HCT116 (cell line): Measurements from ENCODE around the gene TCF7. TPM values are rescaled to one million over a fixed set of nuclear protein-coding genes. Genes with fewer than 3 reads are reported as not detected.

ENCODE experiments used
- ATAC-seq: fragments of 200-7000 bp; cut with Tn5 transposase; 2 replicates; pipeline ENCODE4 v1.9.1; 2020; ENCODE audit warnings: mild to moderate bottlenecking, moderate library complexity
- BruUV-seq: library from RNA; stranded (reverse); fragments of 400-500 nt; replicated peaks from 2 replicates; lab custom pipeline; 2021; lab: Mats Ljungman, UMichigan
- CTCF ChIA-PET: fragments of 300-600 bp; sonication (Branson Sonifier 250); formaldehyde crosslinking; loops from one replicate; lab custom pipeline; 2021; ENCODE audit warnings: antibody characterized with exemption; lab: Charles Lee
- POLR2A ChIA-PET: fragments of 300-600, 350-600 bp; sonication (Branson Sonifier 250); formaldehyde crosslinking; loops from one replicate; lab custom pipeline; 2021; ENCODE audit warnings: antibody characterized with exemption; lab: Charles Lee
- RAD21 ChIA-PET, 2 experiments: fragments of 300-600 bp; sonication (Branson Sonifier 250); formaldehyde crosslinking; loops; one replicate each; lab custom pipeline; 2023; ENCODE audit warnings: low total read pairs in 2 of 2; ENCODE audit not compliant: uncharacterized antibody in 2 of 2, unreplicated experiment in 2 of 2, low non-redundant PET in 1 of 2; lab: Charles Lee
- DNase-seq: peaks from one replicate; pipeline ENCODE4 v3.0.0-alpha.2; 2010; ENCODE audit warnings: low read depth, low spot score
- H2AFZ ChIP-seq: fragments of 200-600 bp; shearing (Covaris generic), sonication (generic); 2 replicates; pipeline ENCODE4 v1.6.1; 2017; ENCODE audit warnings: low read depth, mixed run types, mixed read lengths, antibody characterized with exemption, low read length; ENCODE audit not compliant: poor library complexity, severe bottlenecking
- H3K27ac ChIP-seq: 2 replicates; pipeline ENCODE4 v1.5.1; 2012; ENCODE audit warnings: low read depth, low read length
- H3K27me3 ChIP-seq: fragments of 200-600 bp; sonication (generic); 2 replicates; pipeline ENCODE4 v1.6.1; 2016; ENCODE audit warnings: mixed run types, low read length, mixed read lengths; ENCODE audit not compliant: insufficient read depth
- H3K36me3 ChIP-seq, 2 experiments: fragments of 200-500 bp in 1 of 2; fragments of 200-600 bp in 1 of 2; sonication (Bioruptor generic) in 1 of 2; sonication (generic) in 1 of 2; 2 replicates each; pipeline versions ENCODE4 v1.5.1 to v1.6.1; 2014 to 2016; ENCODE audit warnings: low read length in 2 of 2, inconsistent platforms in 1 of 2, mixed read lengths in 1 of 2, mixed run types in 1 of 2; ENCODE audit not compliant: insufficient read depth in 2 of 2, control insufficient read depth in 1 of 2
- H3K4me1 ChIP-seq, 2 experiments: fragments of 200-600 bp in 1 of 2; sonication (generic) in 1 of 2; 2 replicates each; pipeline versions ENCODE4 v1.5.1 to v1.6.1; 2012 to 2017; ENCODE audit warnings: low read length in 2 of 2, inconsistent platforms in 1 of 2, mild to moderate bottlenecking in 1 of 2, mixed read lengths in 1 of 2, mixed run types in 1 of 2, moderate library complexity in 1 of 2; ENCODE audit not compliant: insufficient read depth in 2 of 2, control insufficient read depth in 1 of 2
- H3K4me2 ChIP-seq: fragments of 200-600 bp; sonication (generic); 2 replicates; pipeline ENCODE4 v1.6.1; 2017; ENCODE audit warnings: mixed run types, low read length, mixed read lengths
- H3K4me3 ChIP-seq, 2 experiments: fragments of 200-600 bp in 1 of 2; sonication (generic) in 1 of 2; replicated peaks in 1 of 2; 2 replicates each; pipeline ENCODE4 v1.5.1; 2011 to 2016; ENCODE audit warnings: low read length in 2 of 2, control low read depth in 1 of 2, low read depth in 1 of 2, mild to moderate bottlenecking in 1 of 2, mixed read lengths in 1 of 2, mixed run types in 1 of 2
- H3K79me2 ChIP-seq: fragments of 200-600 bp; sonication (generic); 2 replicates; pipeline ENCODE4 v1.6.1; 2017; ENCODE audit warnings: mild to moderate bottlenecking, mixed run types, low read length, moderate library complexity, mixed read lengths; ENCODE audit not compliant: insufficient read depth
- H3K9ac ChIP-seq: fragments of 200-600 bp; sonication (generic); 2 replicates; pipeline ENCODE4 v1.6.1; 2016; ENCODE audit warnings: low read length, mixed read lengths
- H3K9me2 ChIP-seq: fragments of 200-600 bp; sonication (generic), shearing (Covaris generic); 2 replicates; pipeline ENCODE4 v1.6.1; 2017; ENCODE audit warnings: mixed run types, mild to moderate bottlenecking, moderate library complexity; ENCODE audit not compliant: insufficient read depth
- H3K9me3 ChIP-seq, 2 experiments: fragments of 200-500 bp in 1 of 2; fragments of 200-600 bp in 1 of 2; sonication (Bioruptor generic) in 1 of 2; sonication (generic) in 1 of 2; 2 replicates each; pipeline ENCODE4 v1.6.1; 2014 to 2017; ENCODE audit warnings: low read length in 2 of 2, mixed read lengths in 2 of 2, inconsistent platforms in 1 of 2, low read depth in 1 of 2, mild to moderate bottlenecking in 1 of 2, mixed run types in 1 of 2, moderate library complexity in 1 of 2; ENCODE audit not compliant: control insufficient read depth in 1 of 2, insufficient read depth in 1 of 2
- H4K20me1 ChIP-seq: fragments of 200-600 bp; sonication (generic), shearing (Covaris generic); 2 replicates; pipeline ENCODE4 v1.6.1; 2017; ENCODE audit warnings: mixed run types, mild to moderate bottlenecking, moderate library complexity; ENCODE audit not compliant: insufficient read depth
- CBX3 ChIP-seq: IDR thresholded peaks from 2 replicates; pipeline ENCODE4 v1.6.1; 2012; ENCODE audit warnings: low read depth
- CEBPB ChIP-seq: IDR thresholded peaks from 2 replicates; pipeline ENCODE4 v1.6.1; 2012; ENCODE audit warnings: low read depth
- EZH2 ChIP-seq: fragments of 200-600 bp; sonication (generic); IDR thresholded peaks from 2 replicates; pipeline ENCODE4 v1.6.1; 2017; ENCODE audit warnings: antibody characterized with exemption, mixed run types
- EZH2phosphoT487 ChIP-seq: fragments of 200-600 bp; IDR thresholded peaks from 2 replicates; pipeline ENCODE4 v1.6.1; 2018; ENCODE audit warnings: antibody characterized with exemption, borderline replicate concordance
- JUND ChIP-seq: IDR thresholded peaks from 2 replicates; pipeline ENCODE4 v1.6.1; 2012
- POLR2A ChIP-seq: IDR thresholded peaks from 2 replicates; pipeline ENCODE4 v1.7.0; 2011; ENCODE audit warnings: borderline replicate concordance; ENCODE audit not compliant: insufficient read depth, insufficient read length; ENCODE audit errors: extremely low read depth
- POLR2AphosphoS5 ChIP-seq: IDR thresholded peaks from 2 replicates; pipeline ENCODE4 v1.6.1; 2011; ENCODE audit warnings: mild to moderate bottlenecking, low read depth, low read length, moderate library complexity
- RAD21 ChIP-seq: IDR thresholded peaks from 2 replicates; pipeline ENCODE4 v1.6.1; 2012; ENCODE audit warnings: low read depth, mild to moderate bottlenecking
- SIN3A ChIP-seq: IDR thresholded peaks from 2 replicates; pipeline ENCODE4 v1.6.1; 2012; ENCODE audit warnings: low read depth
- SP1 ChIP-seq: IDR thresholded peaks from 2 replicates; pipeline ENCODE4 v1.6.1; 2012; ENCODE audit warnings: low read depth
- TCF7L2 ChIP-seq: IDR thresholded peaks from 2 replicates; pipeline ENCODE4 v1.7.0; 2011; ENCODE audit warnings: borderline replicate concordance, inconsistent platforms; ENCODE audit not compliant: insufficient read depth, insufficient read length; ENCODE audit errors: extremely low read depth
- YY1 ChIP-seq: IDR thresholded peaks from 2 replicates; pipeline ENCODE4 v1.6.1; 2011; ENCODE audit warnings: low read length, low read depth, moderate library complexity, mild to moderate bottlenecking; ENCODE audit not compliant: insufficient replicate concordance; ENCODE audit errors: extremely low read depth
- ZFX ChIP-seq: fragments of 450-650 bp; IDR thresholded peaks from 2 replicates; pipeline ENCODE4 v1.6.1; 2017
- intact Hi-C: fragments of 100-400 bp; cut with micrococcal nuclease; formaldehyde crosslinking; loops from 2 replicates; pipeline ENCODE4 v1.10.0; 2022
- total RNA-seq: library from RNA; stranded (reverse); gene quantifications from one replicate; pipeline ENCODE4 v1.2.1, GENCODE V29; 2021; ENCODE audit not compliant: unreplicated experiment
- TF ChIP-seq, protein P1 (sequence below): IDR thresholded peaks from 2 replicates; pipeline ENCODE4 v1.6.1; 2012; ENCODE audit warnings: low read depth
- TF ChIP-seq, protein P2 (sequence below): IDR thresholded peaks from 2 replicates; pipeline ENCODE4 v1.6.1; 2012
- TF ChIP-seq, protein P3 (sequence below): IDR thresholded peaks from 2 replicates; pipeline ENCODE4 v1.6.1; 2012
- TF ChIP-seq, protein P4 (sequence below), 3 experiments: fragments of 200-600 bp in 1 of 3; sonication (generic) in 1 of 3; IDR thresholded peaks in 2 of 3; conservative IDR thresholded peaks in 1 of 3; 2 replicates each; pipeline ENCODE4 v1.5.1; 2012 to 2017; ENCODE audit warnings: low read depth in 2 of 3, low read length in 2 of 3, antibody characterized with exemption in 1 of 3, borderline replicate concordance in 1 of 3, control low read depth in 1 of 3, mild to moderate bottlenecking in 1 of 3, mixed read lengths in 1 of 3, mixed run types in 1 of 3, moderate library complexity in 1 of 3; ENCODE audit not compliant: insufficient read depth in 1 of 3

The TCF7 gene
- total RNA-seq, 1 experiment from 2014 or later: 17.8 TPM

DNA sequence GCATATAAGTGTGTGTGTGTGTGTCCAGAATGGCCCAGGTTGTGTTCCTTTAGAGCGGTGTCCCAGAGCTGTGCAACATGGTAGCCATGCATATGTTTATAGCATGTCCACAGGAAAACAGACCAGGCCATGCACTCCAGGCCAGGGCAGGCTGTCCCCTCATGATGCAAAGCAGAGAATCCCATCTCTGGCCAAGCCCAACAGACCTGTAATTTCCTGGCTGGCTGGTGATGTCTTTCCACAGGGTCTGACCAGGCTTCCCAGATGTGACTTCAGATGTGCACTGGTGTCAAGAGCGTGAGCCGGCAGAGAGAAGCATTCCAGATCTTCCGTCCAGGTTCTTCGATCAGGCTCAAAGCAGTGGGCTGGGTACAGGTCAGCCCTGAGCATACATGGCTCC is 21.1 kb upstream of the TCF7 start (continued):
- TF ChIP-seq, protein P1, sequence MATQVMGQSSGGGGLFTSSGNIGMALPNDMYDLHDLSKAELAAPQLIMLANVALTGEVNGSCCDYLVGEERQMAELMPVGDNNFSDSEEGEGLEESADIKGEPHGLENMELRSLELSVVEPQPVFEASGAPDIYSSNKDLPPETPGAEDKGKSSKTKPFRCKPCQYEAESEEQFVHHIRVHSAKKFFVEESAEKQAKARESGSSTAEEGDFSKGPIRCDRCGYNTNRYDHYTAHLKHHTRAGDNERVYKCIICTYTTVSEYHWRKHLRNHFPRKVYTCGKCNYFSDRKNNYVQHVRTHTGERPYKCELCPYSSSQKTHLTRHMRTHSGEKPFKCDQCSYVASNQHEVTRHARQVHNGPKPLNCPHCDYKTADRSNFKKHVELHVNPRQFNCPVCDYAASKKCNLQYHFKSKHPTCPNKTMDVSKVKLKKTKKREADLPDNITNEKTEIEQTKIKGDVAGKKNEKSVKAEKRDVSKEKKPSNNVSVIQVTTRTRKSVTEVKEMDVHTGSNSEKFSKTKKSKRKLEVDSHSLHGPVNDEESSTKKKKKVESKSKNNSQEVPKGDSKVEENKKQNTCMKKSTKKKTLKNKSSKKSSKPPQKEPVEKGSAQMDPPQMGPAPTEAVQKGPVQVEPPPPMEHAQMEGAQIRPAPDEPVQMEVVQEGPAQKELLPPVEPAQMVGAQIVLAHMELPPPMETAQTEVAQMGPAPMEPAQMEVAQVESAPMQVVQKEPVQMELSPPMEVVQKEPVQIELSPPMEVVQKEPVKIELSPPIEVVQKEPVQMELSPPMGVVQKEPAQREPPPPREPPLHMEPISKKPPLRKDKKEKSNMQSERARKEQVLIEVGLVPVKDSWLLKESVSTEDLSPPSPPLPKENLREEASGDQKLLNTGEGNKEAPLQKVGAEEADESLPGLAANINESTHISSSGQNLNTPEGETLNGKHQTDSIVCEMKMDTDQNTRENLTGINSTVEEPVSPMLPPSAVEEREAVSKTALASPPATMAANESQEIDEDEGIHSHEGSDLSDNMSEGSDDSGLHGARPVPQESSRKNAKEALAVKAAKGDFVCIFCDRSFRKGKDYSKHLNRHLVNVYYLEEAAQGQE: no peak
- TF ChIP-seq POLR2AphosphoS5 (no peak), SP1 (no peak), EZH2 (no peak), TCF7L2 (no peak), EZH2phosphoT487 (no peak), RAD21 (no peak), ZFX (no peak), CEBPB (no peak)

DNA sequence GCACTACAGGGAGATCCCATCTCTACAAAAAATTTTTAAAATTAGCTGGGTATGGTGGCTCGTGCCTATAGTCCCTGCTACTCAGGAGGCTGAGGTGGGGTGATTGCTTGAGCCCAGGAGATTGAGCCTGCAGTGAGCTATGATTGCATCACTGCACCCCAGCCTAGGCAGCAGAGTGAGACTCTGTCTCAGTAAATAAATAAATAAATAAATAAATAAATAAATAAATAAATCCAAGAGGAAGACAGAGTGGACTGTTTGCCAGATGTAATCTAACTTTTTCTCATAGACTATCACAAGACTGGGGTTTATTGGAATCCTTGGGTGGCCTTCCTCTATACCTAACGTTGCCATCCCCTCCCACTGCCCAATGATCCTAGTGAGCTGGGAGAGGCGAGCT is 19.2 kb upstream of the TCF7 start:
- no TSS peak for BruUV-seq
- H4K20me1 ChIP-seq: no peaks in the 10 kb centered on the region
- no peak overlapping the region for H3K9ac ChIP-seq
- H3K36me3 ChIP-seq: no peaks in the 10 kb centered on the region
- no peaks in the 10 kb centered on the region for H3K9me2 ChIP-seq
- H2AFZ ChIP-seq: no peak overlapping the region
- no peaks in the 10 kb centered on the region for H3K9me3 ChIP-seq
- peaks cover 5% of the 10 kb centered on the region; the same call in 1 of the 2 replicates for H3K27me3 ChIP-seq
- H3K4me2 ChIP-seq: no peak overlapping the region
- H3K27ac ChIP-seq: no peak overlapping the region
- intact Hi-C loops: no loop called here
- peaks cover 0 to 9% of the 10 kb centered on the region in 2 experiments; a peak in 1 of 4 replicates for H3K4me1 ChIP-seq
- ATAC-seq (no peak), DNase-seq (no peak)
- H3K4me3 ChIP-seq: no peak overlapping the region
- POLR2A ChIA-PET: no interaction called here
- H3K79me2 ChIP-seq: no peaks in the 10 kb centered on the region
- RAD21 ChIA-PET: no interaction called here
- CTCF ChIA-PET: no interaction called here
- TF ChIP-seq, protein P1: no peak
- TF ChIP-seq SIN3A: no peak
- TF ChIP-seq JUND: no peak
- TF ChIP-seq, protein P2, sequence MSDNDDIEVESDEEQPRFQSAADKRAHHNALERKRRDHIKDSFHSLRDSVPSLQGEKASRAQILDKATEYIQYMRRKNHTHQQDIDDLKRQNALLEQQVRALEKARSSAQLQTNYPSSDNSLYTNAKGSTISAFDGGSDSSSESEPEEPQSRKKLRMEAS: no peak
- TF ChIP-seq, protein P3, sequence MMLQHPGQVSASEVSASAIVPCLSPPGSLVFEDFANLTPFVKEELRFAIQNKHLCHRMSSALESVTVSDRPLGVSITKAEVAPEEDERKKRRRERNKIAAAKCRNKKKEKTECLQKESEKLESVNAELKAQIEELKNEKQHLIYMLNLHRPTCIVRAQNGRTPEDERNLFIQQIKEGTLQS: no peak
- TF ChIP-seq POLR2AphosphoS5: no peak
- TF ChIP-seq POLR2A: no peak
- TF ChIP-seq CBX3: no peak
- no peak for TF ChIP-seq YY1
- TF ChIP-seq, protein P4, sequence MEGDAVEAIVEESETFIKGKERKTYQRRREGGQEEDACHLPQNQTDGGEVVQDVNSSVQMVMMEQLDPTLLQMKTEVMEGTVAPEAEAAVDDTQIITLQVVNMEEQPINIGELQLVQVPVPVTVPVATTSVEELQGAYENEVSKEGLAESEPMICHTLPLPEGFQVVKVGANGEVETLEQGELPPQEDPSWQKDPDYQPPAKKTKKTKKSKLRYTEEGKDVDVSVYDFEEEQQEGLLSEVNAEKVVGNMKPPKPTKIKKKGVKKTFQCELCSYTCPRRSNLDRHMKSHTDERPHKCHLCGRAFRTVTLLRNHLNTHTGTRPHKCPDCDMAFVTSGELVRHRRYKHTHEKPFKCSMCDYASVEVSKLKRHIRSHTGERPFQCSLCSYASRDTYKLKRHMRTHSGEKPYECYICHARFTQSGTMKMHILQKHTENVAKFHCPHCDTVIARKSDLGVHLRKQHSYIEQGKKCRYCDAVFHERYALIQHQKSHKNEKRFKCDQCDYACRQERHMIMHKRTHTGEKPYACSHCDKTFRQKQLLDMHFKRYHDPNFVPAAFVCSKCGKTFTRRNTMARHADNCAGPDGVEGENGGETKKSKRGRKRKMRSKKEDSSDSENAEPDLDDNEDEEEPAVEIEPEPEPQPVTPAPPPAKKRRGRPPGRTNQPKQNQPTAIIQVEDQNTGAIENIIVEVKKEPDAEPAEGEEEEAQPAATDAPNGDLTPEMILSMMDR (IDR thresholded peaks at IDR 0.05 in 2 of 3, conservative IDR thresholded peaks at IDR 0.05 in 1 of 3; ENCODE audit: borderline replicate concordance in 1 of 3, insufficient read depth in 1 of 3, low read depth in 2 of 3, low read length in 2 of 3): no peak
- TF ChIP-seq ZFX: no peak
- no peak for TF ChIP-seq TCF7L2
